ENCODE results near the gene MCTP1. TPM values are rescaled to one million over a fixed set of nuclear protein-coding genes. Genes with fewer than 3 reads are reported as not detected.

The MCTP1 gene
- total and polyA plus RNA-seq, 2 of the 13 experiments (the other 11 are each of a cell fraction or from before 2014, with no cell fraction given): 0.15 to 0.48 TPM

DNA sequence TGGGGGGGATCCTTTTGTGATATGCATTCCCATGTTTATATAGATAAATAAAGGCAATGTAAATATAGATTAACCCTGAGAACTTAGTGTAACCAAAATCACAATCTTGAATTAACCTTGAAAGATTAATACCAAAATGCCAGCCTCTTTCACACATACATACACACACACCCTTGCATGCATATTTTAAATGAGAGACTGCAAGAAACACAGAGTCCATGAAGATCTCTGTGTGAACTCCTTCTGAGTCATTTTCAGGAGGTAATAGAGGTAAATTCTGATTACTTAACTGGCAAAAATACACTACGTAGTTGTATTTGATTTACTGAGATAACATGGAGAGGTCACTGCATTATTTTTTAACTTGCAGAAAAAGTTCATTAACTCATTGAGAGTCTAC is 548.4 kb downstream of the MCTP1 start:
- in situ Hi-C loops (cut with HindIII; ENCODE audit: extremely low pct_ligation_motif_present, low pct_unique_long_range_greater_than_20kb): loop anchor here (5.0 to 10.0 kb wide), 2 partner anchors 124 to 212 kb away; no protein-coding TSS in a partner anchor
- ATAC-seq: no peak
- POLR2A ChIA-PET: no interaction called here

More for the DNA sequence above, 548.4 kb downstream of the MCTP1 start:
- Histone ChIP-seq H3K4me1 (ENCODE audit: insufficient read depth, low read length) (no peaks in the 10 kb centered on the region), H2AFZ (ENCODE audit: low read length) (no peak overlapping the region), H3K36me3 (replicated peaks in 1 of 2; ENCODE audit: control insufficient read depth in 1 of 2, insufficient read depth in 2 of 2, low read length in 2 of 2) (no peaks in the 10 kb centered on the region), H3K9ac (ENCODE audit: insufficient read depth, low read depth, low read length) (no peak overlapping the region), H3K4me3 (replicated peaks in 1 of 3; ENCODE audit: insufficient read depth in 1 of 3, low read depth in 2 of 3, low read length in 3 of 3) (no peak overlapping the region), H3K27ac (ENCODE audit: extremely low read length, insufficient read depth, low read length) (no peak overlapping the region), H3K79me2 (ENCODE audit: insufficient read depth, low read length) (no peaks in the 10 kb centered on the region), H3K4me2 (ENCODE audit: low read depth, low read length) (no peak overlapping the region), H3K27me3 (ENCODE audit: control insufficient read depth in 1 of 2, insufficient read depth in 2 of 2, low read length in 2 of 2) (no peaks in the 10 kb centered on the region), H3K9me3 (ENCODE audit: low read length) (no peaks in the 10 kb centered on the region), H4K20me1 (ENCODE audit: insufficient read depth, low read length) (no peaks in the 10 kb centered on the region)
- FAIRE-seq (no peak), DNase-seq (ENCODE audit: low spot score) (no peak)
- CTCF ChIA-PET (ENCODE audit: low intra/inter-chr PET ratio, low total read pairs): no interaction called here
- BruUV-seq (replicated peaks): no TSS peak
- TF ChIP-seq, protein P1, sequence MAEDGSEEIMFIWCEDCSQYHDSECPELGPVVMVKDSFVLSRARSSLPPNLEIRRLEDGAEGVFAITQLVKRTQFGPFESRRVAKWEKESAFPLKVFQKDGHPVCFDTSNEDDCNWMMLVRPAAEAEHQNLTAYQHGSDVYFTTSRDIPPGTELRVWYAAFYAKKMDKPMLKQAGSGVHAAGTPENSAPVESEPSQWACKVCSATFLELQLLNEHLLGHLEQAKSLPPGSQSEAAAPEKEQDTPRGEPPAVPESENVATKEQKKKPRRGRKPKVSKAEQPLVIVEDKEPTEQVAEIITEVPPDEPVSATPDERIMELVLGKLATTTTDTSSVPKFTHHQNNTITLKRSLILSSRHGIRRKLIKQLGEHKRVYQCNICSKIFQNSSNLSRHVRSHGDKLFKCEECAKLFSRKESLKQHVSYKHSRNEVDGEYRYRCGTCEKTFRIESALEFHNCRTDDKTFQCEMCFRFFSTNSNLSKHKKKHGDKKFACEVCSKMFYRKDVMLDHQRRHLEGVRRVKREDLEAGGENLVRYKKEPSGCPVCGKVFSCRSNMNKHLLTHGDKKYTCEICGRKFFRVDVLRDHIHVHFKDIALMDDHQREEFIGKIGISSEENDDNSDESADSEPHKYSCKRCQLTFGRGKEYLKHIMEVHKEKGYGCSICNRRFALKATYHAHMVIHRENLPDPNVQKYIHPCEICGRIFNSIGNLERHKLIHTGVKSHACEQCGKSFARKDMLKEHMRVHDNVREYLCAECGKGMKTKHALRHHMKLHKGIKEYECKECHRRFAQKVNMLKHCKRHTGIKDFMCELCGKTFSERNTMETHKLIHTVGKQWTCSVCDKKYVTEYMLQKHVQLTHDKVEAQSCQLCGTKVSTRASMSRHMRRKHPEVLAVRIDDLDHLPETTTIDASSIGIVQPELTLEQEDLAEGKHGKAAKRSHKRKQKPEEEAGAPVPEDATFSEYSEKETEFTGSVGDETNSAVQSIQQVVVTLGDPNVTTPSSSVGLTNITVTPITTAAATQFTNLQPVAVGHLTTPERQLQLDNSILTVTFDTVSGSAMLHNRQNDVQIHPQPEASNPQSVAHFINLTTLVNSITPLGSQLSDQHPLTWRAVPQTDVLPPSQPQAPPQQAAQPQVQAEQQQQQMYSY (CRISPR knock-in tag; IDR thresholded peaks at IDR 0.05): no peak
- no peak for TF ChIP-seq MATR3 (CRISPR knock-in tag; IDR thresholded peaks at IDR 0.05)
- no peak for TF ChIP-seq KMT2A (CRISPR knock-in tag; IDR thresholded peaks at IDR 0.05)
- TF ChIP-seq NR2C2 (CRISPR knock-in tag; IDR thresholded peaks at IDR 0.05; ENCODE audit: borderline replicate concordance): no peak
- TF ChIP-seq, protein P2, sequence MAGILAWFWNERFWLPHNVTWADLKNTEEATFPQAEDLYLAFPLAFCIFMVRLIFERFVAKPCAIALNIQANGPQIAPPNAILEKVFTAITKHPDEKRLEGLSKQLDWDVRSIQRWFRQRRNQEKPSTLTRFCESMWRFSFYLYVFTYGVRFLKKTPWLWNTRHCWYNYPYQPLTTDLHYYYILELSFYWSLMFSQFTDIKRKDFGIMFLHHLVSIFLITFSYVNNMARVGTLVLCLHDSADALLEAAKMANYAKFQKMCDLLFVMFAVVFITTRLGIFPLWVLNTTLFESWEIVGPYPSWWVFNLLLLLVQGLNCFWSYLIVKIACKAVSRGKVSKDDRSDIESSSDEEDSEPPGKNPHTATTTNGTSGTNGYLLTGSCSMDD (CRISPR knock-in tag; IDR thresholded peaks at IDR 0.05): no peak
- TF ChIP-seq, protein P3, sequence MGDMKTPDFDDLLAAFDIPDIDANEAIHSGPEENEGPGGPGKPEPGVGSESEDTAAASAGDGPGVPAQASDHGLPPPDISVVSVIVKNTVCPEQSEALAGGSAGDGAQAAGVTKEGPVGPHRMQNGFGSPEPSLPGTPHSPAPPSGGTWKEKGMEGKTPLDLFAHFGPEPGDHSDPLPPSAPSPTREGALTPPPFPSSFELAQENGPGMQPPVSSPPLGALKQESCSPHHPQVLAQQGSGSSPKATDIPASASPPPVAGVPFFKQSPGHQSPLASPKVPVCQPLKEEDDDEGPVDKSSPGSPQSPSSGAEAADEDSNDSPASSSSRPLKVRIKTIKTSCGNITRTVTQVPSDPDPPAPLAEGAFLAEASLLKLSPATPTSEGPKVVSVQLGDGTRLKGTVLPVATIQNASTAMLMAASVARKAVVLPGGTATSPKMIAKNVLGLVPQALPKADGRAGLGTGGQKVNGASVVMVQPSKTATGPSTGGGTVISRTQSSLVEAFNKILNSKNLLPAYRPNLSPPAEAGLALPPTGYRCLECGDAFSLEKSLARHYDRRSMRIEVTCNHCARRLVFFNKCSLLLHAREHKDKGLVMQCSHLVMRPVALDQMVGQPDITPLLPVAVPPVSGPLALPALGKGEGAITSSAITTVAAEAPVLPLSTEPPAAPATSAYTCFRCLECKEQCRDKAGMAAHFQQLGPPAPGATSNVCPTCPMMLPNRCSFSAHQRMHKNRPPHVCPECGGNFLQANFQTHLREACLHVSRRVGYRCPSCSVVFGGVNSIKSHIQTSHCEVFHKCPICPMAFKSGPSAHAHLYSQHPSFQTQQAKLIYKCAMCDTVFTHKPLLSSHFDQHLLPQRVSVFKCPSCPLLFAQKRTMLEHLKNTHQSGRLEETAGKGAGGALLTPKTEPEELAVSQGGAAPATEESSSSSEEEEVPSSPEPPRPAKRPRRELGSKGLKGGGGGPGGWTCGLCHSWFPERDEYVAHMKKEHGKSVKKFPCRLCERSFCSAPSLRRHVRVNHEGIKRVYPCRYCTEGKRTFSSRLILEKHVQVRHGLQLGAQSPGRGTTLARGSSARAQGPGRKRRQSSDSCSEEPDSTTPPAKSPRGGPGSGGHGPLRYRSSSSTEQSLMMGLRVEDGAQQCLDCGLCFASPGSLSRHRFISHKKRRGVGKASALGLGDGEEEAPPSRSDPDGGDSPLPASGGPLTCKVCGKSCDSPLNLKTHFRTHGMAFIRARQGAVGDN (CRISPR knock-in tag; IDR thresholded peaks at IDR 0.05): no peak
- TF ChIP-seq SRSF4 (IDR thresholded peaks at IDR 0.05; ENCODE audit: low read depth, low read length, poor library complexity, severe bottlenecking): no peak
- no peak for TF ChIP-seq PAF1 (CRISPR knock-in tag; IDR thresholded peaks at IDR 0.05)
- TF ChIP-seq ZNF136 (CRISPR knock-in tag; IDR thresholded peaks at IDR 0.05; ENCODE audit: low read depth): no peak
- TF ChIP-seq, protein P4, sequence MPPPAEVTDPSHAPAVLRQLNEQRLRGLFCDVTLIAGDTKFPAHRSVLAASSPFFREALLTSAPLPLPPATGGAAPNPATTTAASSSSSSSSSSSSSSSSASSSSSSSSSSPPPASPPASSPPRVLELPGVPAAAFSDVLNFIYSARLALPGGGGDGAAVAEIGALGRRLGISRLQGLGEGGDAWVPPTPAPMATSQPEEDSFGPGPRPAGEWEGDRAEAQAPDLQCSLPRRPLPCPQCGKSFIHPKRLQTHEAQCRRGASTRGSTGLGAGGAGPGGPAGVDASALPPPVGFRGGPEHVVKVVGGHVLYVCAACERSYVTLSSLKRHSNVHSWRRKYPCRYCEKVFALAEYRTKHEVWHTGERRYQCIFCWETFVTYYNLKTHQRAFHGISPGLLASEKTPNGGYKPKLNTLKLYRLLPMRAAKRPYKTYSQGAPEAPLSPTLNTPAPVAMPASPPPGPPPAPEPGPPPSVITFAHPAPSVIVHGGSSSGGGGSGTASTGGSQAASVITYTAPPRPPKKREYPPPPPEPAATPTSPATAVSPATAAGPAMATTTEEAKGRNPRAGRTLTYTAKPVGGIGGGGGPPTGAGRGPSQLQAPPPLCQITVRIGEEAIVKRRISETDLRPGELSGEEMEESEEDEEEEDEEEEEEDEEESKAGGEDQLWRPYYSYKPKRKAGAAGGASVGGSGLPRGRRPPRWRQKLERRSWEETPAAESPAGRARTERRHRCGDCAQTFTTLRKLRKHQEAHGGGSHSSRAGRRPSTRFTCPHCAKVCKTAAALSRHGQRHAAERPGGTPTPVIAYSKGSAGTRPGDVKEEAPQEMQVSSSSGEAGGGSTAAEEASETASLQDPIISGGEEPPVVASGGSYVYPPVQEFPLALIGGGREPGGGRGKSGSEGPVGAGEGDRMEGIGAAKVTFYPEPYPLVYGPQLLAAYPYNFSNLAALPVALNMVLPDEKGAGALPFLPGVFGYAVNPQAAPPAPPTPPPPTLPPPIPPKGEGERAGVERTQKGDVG (CRISPR knock-in tag; IDR thresholded peaks at IDR 0.05; ENCODE audit: borderline replicate concordance): no peak
- no peak for TF ChIP-seq DNMT1 (CRISPR knock-in tag; IDR thresholded peaks at IDR 0.05)
- 18% methylated on average over 1 of the region's 1 CpG for WGBS (ENCODE audit: low lambda C conversion rate)
- intact Hi-C loops (cut with micrococcal nuclease; ENCODE audit: unreplicated experiment): no loop called here
